GM12878 (cell line): ENCODE results near the gene RNF220. TPM values are rescaled to one million over a fixed set of nuclear protein-coding genes. Genes with fewer than 3 reads are reported as not detected.

Source experiments
- ATAC-seq: fragments of 200-7000 bp; cut with Tn5 transposase; 3 replicates; pipeline ENCODE4 v1.9.1; 2020; ENCODE audit warnings: mild to moderate bottlenecking, moderate library complexity
- BruUV-seq: library from RNA; stranded (reverse); fragments of 400-500 nt; replicated peaks from 2 replicates; lab custom pipeline; 2021; lab: Mats Ljungman, UMichigan
- CTCF ChIA-PET: fragments of 300-600 bp; sonication (Branson Sonifier 250); formaldehyde crosslinking; extraction: SDS; loops from one replicate; lab custom pipeline; 2021; ENCODE audit warnings: inconsistent platforms; lab: Yijun Ruan, JAX
- POLR2A ChIA-PET: fragments of 350-600 bp; formaldehyde crosslinking; extraction: SDS; loops from one replicate; lab custom pipeline; 2021; ENCODE audit warnings: inconsistent platforms; lab: Charles Lee
- RAD21 ChIA-PET: fragments of 300-600 bp; sonication (Branson Sonifier 250); formaldehyde crosslinking; loops from one replicate; lab custom pipeline; 2023; ENCODE audit warnings: antibody characterized with exemption; ENCODE audit not compliant: unreplicated experiment; lab: Charles Lee
- SMC1A ChIA-PET: fragments of 300-600 bp; sonication (Branson Sonifier 250); formaldehyde crosslinking; loops from one replicate; lab custom pipeline; 2023; ENCODE audit not compliant: unreplicated experiment, uncharacterized antibody; lab: Charles Lee
- DNase-seq: peaks from one replicate; pipeline ENCODE4 v3.0.0-alpha.2; 2011; ENCODE audit warnings: low read depth, low spot score
- FAIRE-seq: peaks from 3 replicates; lab custom pipeline; 2011; peaks lifted over from hg19 to GRCh38; lab: Jason Lieb, UNC
- H2AFZ ChIP-seq: 2 replicates; pipeline ENCODE4 v1.6.0; 2011; ENCODE audit warnings: low read depth, low read length, control low read depth; ENCODE audit not compliant: control insufficient read depth
- H3K27ac ChIP-seq: 2 replicates; pipeline ENCODE4 v1.5.1; 2011; ENCODE audit warnings: control low read depth; ENCODE audit not compliant: control insufficient read depth, insufficient read depth
- H3K27me3 ChIP-seq, 2 experiments: replicated peaks in 1 of 2; 2 replicates each; pipeline versions ENCODE4 v1.6.0 to v1.6.1; 2011; ENCODE audit warnings: low read length in 1 of 2; ENCODE audit not compliant: control insufficient read depth in 2 of 2, insufficient read depth in 2 of 2
- H3K36me3 ChIP-seq, 2 experiments: 2 replicates each; pipeline ENCODE4 v1.5.1; 2011; ENCODE audit warnings: low read length in 1 of 2; ENCODE audit not compliant: control insufficient read depth in 2 of 2, insufficient read depth in 2 of 2
- H3K4me1 ChIP-seq: 2 replicates; pipeline ENCODE4 v1.6.1; 2011; ENCODE audit warnings: mild to moderate bottlenecking, low read length, moderate library complexity, mixed read lengths; ENCODE audit not compliant: control insufficient read depth, insufficient read depth
- H3K4me2 ChIP-seq: 2 replicates; pipeline ENCODE4 v1.6.0; 2011; ENCODE audit warnings: control low read depth; ENCODE audit not compliant: control insufficient read depth, insufficient read depth
- H3K4me3 ChIP-seq: fragments of 200-600 bp; sonication (generic); 2 replicates; pipeline ENCODE4 v1.5.1; 2016
- H3K79me2 ChIP-seq: 2 replicates; pipeline ENCODE4 v1.6.0; 2011; ENCODE audit warnings: low read length; ENCODE audit not compliant: control insufficient read depth, insufficient read depth
- H3K9ac ChIP-seq: 2 replicates; pipeline ENCODE4 v1.8.0; 2011; ENCODE audit warnings: low read length, control low read depth, mixed read lengths; ENCODE audit not compliant: control insufficient read depth, insufficient read depth
- H3K9me3 ChIP-seq: replicated peaks from 3 replicates; pipeline ENCODE4 v1.5.1; 2011; ENCODE audit warnings: mild to moderate bottlenecking, low read length; ENCODE audit not compliant: control insufficient read depth, insufficient read depth
- H4K20me1 ChIP-seq: 2 replicates; pipeline ENCODE4 v1.6.0; 2011; ENCODE audit not compliant: control insufficient read depth, insufficient read depth
- MEF2B ChIP-seq: fragments of 450-650 bp; IDR thresholded peaks from 2 replicates; pipeline ENCODE4 v1.6.1; 2018; ENCODE audit warnings: mild to moderate bottlenecking, moderate library complexity; ENCODE audit not compliant: partially characterized antibody, poor library complexity, severe bottlenecking
- MYC ChIP-seq: IDR thresholded peaks from 2 replicates; pipeline ENCODE4 v1.6.1; 2011; ENCODE audit warnings: mild to moderate bottlenecking, low read length, moderate library complexity, inconsistent platforms; ENCODE audit not compliant: insufficient read depth, insufficient replicate concordance, insufficient read length, severe bottlenecking
- REST ChIP-seq: IDR thresholded peaks from 2 replicates; pipeline ENCODE4 v1.6.1; 2012; ENCODE audit warnings: mild to moderate bottlenecking, low read depth, low read length
- WGBS: methylation state at CpG from one replicate; pipeline ENCODE4 v1.1.6; 2016; ENCODE audit warnings: low lambda C conversion rate; ENCODE audit not compliant: insufficient replicate concordance, insufficient coverage; ENCODE audit errors: missing lambda C conversion rate; 5-methylcytosine and 5-hydroxymethylcytosine counted together
- in situ Hi-C: fragments of 300-500 bp; cut with MboI; formaldehyde crosslinking; loops from 9 replicates; pipeline ENCODE4 v1.14.3; 2018; ENCODE audit warnings: mixed read lengths
- intact Hi-C: fragments of 100-400 bp; cut with micrococcal nuclease; formaldehyde crosslinking; loops from one replicate; pipeline ENCODE4 v1.14.2; 2022; ENCODE audit not compliant: unreplicated experiment
- polyA plus RNA-seq, 11 experiments: library from polyadenylated mRNA; depleted of rRNA in 4 of 11; unstranded in 6 of 11; stranded (reverse) in 5 of 11; fragments of >200 nt; fragmentation: Nextera tagmentation in 4 of 11; fragmentation: Illumina TruSeq in 1 of 11; extraction: Ambion mirVana in 4 of 11; extraction: Trizol in 1 of 11; gene quantifications; 1 replicate in 1 of 11; 2 replicates in 10 of 11; pipeline versions ENCODE4 v1.2.1 to v1.2.3, GENCODE V29; 2011 to 2016; ENCODE audit warnings: inconsistent platforms in 2 of 11, missing spikeins in 2 of 11, low read depth in 1 of 11
- total RNA-seq, 4 experiments: library from RNA; depleted of rRNA in 3 of 4; stranded (reverse); fragments of >200 nt in 3 of 4; fragmentation: Illumina TruSeq in 1 of 4; extraction: Trizol in 1 of 4; gene quantifications; 2 replicates each; pipeline versions ENCODE4 v1.2.1 to v1.2.3, GENCODE V29; 2013 to 2021

Gene RNF220
- total and polyA plus RNA-seq, 10 of the 15 experiments (the other 5 are each of a cell fraction or from before 2014, with no cell fraction given): 4.6 to 84.1 (median 53.7) TPM

- in situ Hi-C loops: no loop called here
- Histone ChIP-seq H3K27me3 (peaks cover 0 to 2% of the 10 kb centered on the region in 2 experiments; a peak in 3 of 4 replicates), H3K4me2 (no peak overlapping the region), H3K4me1 (no peaks in the 10 kb centered on the region)
- RAD21 ChIA-PET: interaction anchor here (0.6 kb wide), 1 partner anchor 191 kb away, joined by 3 read pairs; no protein-coding TSS in a partner anchor
- TF ChIP-seq MEF2B (no peak), REST (no peak), MYC (no peak)
- TF ChIP-seq, all 136 proteins: peak for 0
- FAIRE-seq: no peak
- ChIA-PET POLR2A (no interaction called here), CTCF (interaction anchor here (1.4 kb wide), 1 partner anchor 73 kb away, joined by 3 read pairs; no protein-coding TSS in a partner anchor), SMC1A (no interaction called here)
- DNase-seq: no peak
- H3K79me2 ChIP-seq: no peaks in the 10 kb centered on the region
- no peaks in the 10 kb centered on the region for H3K36me3 ChIP-seq
- intact Hi-C loops: no loop called here
- no peak overlapping the region for H2AFZ ChIP-seq
- H3K27ac ChIP-seq: no peak overlapping the region
- H3K9me3 ChIP-seq: no peaks in the 10 kb centered on the region
- ATAC-seq: peak; percentile 29; the same call in 1 of the 3 replicates
- H3K4me3 ChIP-seq: no peak overlapping the region
- no TSS peak for BruUV-seq
- no peak overlapping the region for H3K9ac ChIP-seq
- H4K20me1 ChIP-seq: no peaks in the 10 kb centered on the region; the same call in 1 of the 2 replicates
- WGBS: 62% methylated on average over 13 of the region's 13 CpGs
These were observed 107.3 kb downstream of the RNF220 start for GRCh38 chr1:44512313-44512885.
